KMS-11 (cell line): ENCODE results near the gene VWC2L.

Experiments
- H2AFZ ChIP-seq: fragments of 200-600 bp; sonication (generic); 2 replicates; pipeline ENCODE4 v1.6.1; 2016; ENCODE audit warnings: antibody characterized with exemption, mixed run types, low read depth
- H3K27ac ChIP-seq: fragments of 200-600 bp; sonication (generic); 2 replicates; pipeline ENCODE4 v1.6.1; 2016; ENCODE audit warnings: mild to moderate bottlenecking, mixed run types
- H3K27me3 ChIP-seq: fragments of 200-600 bp; sonication (generic); 2 replicates; pipeline ENCODE4 v1.6.1; 2017; ENCODE audit warnings: mild to moderate bottlenecking, low read depth, mixed run types, moderate library complexity; ENCODE audit not compliant: insufficient read depth
- H3K36me3 ChIP-seq: fragments of 200-600 bp; sonication (generic); 2 replicates; pipeline ENCODE4 v1.6.1; 2017; ENCODE audit warnings: mild to moderate bottlenecking, mixed run types; ENCODE audit not compliant: insufficient read depth
- H3K4me1 ChIP-seq: fragments of 200-600 bp; sonication (generic); 2 replicates; pipeline ENCODE4 v1.6.1; 2016; ENCODE audit warnings: mild to moderate bottlenecking, low read depth, mixed run types; ENCODE audit not compliant: poor library complexity, severe bottlenecking
- H3K4me2 ChIP-seq: fragments of 200-600 bp; sonication (generic); 2 replicates; pipeline ENCODE4 v1.7.0; 2016; ENCODE audit warnings: mild to moderate bottlenecking, mixed run types
- H3K4me3 ChIP-seq: fragments of 200-600 bp; sonication (generic); IDR thresholded peaks from 2 replicates; pipeline ENCODE4 v1.6.1; 2017; ENCODE audit warnings: low read depth, low read length, mixed read lengths; ENCODE audit not compliant: insufficient read depth
- H3K79me2 ChIP-seq: fragments of 200-600 bp; sonication (generic); 2 replicates; pipeline ENCODE4 v1.6.1; 2016; ENCODE audit warnings: low read depth, mixed run types; ENCODE audit not compliant: insufficient read depth
- H3K9ac ChIP-seq: fragments of 200-600 bp; sonication (generic); 2 replicates; pipeline ENCODE4 v1.6.1; 2016; ENCODE audit warnings: mild to moderate bottlenecking, mixed run types
- H4K20me1 ChIP-seq: fragments of 200-600 bp; sonication (generic); 2 replicates; pipeline ENCODE4 v1.6.1; 2016; ENCODE audit warnings: mild to moderate bottlenecking, mixed run types; ENCODE audit not compliant: insufficient read depth
- TF ChIP-seq, protein P1 (sequence below): fragments of 200-600 bp; sonication (generic); conservative IDR thresholded peaks from 2 replicates; pipeline ENCODE4 v1.6.1; 2017; ENCODE audit warnings: low read depth, mild to moderate bottlenecking, antibody characterized with exemption, low read length, moderate library complexity, mixed read lengths

The VWC2L gene

DNA sequence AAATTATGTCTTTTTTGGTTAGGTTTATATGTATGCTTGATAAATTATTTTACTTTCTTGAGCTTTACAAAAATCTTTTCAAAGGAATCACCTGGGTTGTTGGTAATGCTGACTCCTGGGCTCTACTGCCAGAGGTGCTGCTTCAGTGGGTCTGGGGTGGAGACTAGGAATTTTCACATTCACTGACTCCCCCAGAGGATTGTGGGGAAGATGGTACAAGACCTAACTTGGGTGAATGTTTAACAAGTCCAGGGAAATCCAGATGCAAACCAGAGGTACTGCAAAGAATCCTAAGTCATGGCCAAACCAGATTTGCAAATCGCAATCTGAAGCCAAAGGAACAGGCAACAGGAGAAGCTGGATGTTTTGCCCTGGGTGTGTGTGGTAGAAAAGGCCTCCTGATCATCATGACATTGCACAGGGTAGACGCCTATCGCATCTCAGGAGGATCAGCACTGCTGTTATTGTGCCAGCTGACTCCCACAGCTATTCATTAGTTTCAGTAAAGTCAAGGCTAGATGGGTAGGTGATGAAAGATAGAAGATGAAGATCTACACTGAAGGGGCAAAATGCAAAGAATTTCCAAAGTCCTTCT is 213.4 kb downstream of the VWC2L start:
- TF ChIP-seq, protein P1, sequence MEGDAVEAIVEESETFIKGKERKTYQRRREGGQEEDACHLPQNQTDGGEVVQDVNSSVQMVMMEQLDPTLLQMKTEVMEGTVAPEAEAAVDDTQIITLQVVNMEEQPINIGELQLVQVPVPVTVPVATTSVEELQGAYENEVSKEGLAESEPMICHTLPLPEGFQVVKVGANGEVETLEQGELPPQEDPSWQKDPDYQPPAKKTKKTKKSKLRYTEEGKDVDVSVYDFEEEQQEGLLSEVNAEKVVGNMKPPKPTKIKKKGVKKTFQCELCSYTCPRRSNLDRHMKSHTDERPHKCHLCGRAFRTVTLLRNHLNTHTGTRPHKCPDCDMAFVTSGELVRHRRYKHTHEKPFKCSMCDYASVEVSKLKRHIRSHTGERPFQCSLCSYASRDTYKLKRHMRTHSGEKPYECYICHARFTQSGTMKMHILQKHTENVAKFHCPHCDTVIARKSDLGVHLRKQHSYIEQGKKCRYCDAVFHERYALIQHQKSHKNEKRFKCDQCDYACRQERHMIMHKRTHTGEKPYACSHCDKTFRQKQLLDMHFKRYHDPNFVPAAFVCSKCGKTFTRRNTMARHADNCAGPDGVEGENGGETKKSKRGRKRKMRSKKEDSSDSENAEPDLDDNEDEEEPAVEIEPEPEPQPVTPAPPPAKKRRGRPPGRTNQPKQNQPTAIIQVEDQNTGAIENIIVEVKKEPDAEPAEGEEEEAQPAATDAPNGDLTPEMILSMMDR = no peak
- H3K36me3 ChIP-seq = no peaks in the 10 kb centered on the region
- no peaks in the 10 kb centered on the region for H3K27me3 ChIP-seq
- no peaks in the 10 kb centered on the region for H4K20me1 ChIP-seq
- H3K4me2 ChIP-seq = no peak overlapping the region
- no peaks in the 10 kb centered on the region for H3K79me2 ChIP-seq
- H3K9ac ChIP-seq = no peak overlapping the region
- H3K27ac ChIP-seq = no peak overlapping the region
- H3K4me1 ChIP-seq = no peaks in the 10 kb centered on the region
- no peak overlapping the region for H3K4me3 ChIP-seq
- H2AFZ ChIP-seq = no peak overlapping the region

DNA sequence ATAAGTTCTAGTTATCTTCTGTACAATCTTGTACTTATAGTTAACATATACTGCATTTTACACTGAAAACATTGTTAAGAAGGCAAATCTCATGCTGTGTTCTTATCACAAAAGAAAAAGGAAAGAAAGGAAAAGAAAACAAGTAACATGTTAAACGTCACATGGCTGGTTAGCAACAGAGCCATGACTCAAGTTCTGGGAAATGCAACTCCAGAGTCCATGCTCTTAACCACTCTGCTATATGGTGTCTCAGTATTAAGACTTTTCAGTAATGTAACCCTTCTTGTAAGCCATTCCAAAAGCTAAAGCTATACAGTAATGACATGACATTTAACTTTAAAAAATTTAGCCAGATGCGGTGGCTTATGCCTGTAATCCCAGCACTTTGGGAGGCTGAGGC is 217.2 kb downstream of the VWC2L start:
- H3K27ac ChIP-seq = no peak overlapping the region
- no peak overlapping the region for H3K4me2 ChIP-seq
- no peak overlapping the region for H3K9ac ChIP-seq
- H4K20me1 ChIP-seq = no peaks in the 10 kb centered on the region
- H3K27me3 ChIP-seq = no peaks in the 10 kb centered on the region
- H2AFZ ChIP-seq = no peak overlapping the region
- H3K4me3 ChIP-seq = no peak overlapping the region
- H3K36me3 ChIP-seq = no peaks in the 10 kb centered on the region
- TF ChIP-seq, protein P1 = no peak
- H3K79me2 ChIP-seq = no peaks in the 10 kb centered on the region
- H3K4me1 ChIP-seq = no peaks in the 10 kb centered on the region
